ENCODE measurements around the gene CD207.

DNA sequence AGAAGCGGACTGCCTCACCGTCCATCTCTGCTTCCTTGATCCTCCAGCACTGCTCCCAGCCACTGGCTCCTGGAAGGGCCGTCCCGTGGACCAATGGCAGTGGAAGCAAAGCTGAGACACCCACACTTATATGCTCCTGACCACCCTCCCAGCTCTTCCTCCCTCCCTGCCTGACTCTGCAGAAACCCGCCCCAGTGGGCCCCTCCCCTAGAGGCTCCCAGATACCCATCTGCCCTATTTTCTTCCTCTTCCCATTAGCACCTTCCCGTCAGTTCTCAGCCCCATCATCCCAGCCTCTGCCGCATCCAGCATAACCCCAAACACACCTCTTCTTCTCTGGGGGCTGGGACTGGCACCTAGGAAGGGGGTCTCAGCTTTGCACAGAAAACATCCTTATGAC lies 15.1 kb downstream of the CD207 start, which contains the start of gene CLEC4F:
- TF ChIP-seq, protein P1, sequence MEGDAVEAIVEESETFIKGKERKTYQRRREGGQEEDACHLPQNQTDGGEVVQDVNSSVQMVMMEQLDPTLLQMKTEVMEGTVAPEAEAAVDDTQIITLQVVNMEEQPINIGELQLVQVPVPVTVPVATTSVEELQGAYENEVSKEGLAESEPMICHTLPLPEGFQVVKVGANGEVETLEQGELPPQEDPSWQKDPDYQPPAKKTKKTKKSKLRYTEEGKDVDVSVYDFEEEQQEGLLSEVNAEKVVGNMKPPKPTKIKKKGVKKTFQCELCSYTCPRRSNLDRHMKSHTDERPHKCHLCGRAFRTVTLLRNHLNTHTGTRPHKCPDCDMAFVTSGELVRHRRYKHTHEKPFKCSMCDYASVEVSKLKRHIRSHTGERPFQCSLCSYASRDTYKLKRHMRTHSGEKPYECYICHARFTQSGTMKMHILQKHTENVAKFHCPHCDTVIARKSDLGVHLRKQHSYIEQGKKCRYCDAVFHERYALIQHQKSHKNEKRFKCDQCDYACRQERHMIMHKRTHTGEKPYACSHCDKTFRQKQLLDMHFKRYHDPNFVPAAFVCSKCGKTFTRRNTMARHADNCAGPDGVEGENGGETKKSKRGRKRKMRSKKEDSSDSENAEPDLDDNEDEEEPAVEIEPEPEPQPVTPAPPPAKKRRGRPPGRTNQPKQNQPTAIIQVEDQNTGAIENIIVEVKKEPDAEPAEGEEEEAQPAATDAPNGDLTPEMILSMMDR (IDR thresholded peaks at IDR 0.05), result no peak
- TF ChIP-seq POLR2A (IDR thresholded peaks at IDR 0.05), result no peak

All from esophagus squamous epithelium (tissue), 4 donors.